HG02610 (cell line): Measurements from ENCODE around the gene HJV.

Experiments used
- ATAC-seq: cut with Tn5 transposase; IDR thresholded peaks from one replicate; pipeline ENCODE4 v1.9.1; 2021; ENCODE audit warnings: mild to moderate bottlenecking, moderate library complexity; ENCODE audit not compliant: unreplicated experiment

Gene HJV

GRCh38 chr1:145994391-145995120 lies 27.0 kb downstream of the HJV start:
- no peak for ATAC-seq

DNA sequence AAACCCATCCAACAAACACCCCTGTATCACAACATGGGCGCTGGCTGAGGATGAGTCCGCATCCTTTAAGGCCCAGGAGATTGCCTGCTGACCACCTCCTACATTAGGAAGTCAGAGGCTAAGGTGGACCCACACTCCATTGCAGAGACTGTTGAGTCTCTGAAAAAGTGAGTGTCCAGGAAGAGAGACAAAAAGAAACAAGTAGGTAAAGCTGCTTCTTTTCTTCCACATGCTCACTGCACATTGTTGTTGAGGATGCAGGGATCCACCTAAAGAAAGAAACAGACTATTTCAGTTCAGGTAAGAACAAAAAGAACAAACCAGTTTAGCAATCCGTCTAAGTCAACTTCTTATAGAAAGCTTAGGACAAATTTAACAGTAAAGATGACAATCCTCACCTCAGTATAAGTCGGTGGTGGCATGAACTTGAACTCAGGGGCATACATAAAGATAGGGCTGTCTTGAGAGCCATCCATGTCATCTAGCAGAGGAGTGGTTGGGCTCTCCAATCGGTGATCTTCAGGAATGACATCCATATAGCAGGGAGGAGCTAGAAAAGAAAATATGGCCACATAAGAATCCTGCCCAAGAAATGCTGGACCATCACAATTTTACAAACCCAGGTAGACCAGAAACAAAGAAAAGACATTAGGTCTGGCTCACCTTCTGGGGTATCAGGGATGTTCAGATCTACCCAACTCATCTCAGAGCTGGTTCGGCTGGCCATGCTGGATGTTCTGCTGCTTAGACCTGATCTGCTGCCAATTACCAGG lies 27.7 kb downstream of the HJV start:
- no peak for ATAC-seq

DNA sequence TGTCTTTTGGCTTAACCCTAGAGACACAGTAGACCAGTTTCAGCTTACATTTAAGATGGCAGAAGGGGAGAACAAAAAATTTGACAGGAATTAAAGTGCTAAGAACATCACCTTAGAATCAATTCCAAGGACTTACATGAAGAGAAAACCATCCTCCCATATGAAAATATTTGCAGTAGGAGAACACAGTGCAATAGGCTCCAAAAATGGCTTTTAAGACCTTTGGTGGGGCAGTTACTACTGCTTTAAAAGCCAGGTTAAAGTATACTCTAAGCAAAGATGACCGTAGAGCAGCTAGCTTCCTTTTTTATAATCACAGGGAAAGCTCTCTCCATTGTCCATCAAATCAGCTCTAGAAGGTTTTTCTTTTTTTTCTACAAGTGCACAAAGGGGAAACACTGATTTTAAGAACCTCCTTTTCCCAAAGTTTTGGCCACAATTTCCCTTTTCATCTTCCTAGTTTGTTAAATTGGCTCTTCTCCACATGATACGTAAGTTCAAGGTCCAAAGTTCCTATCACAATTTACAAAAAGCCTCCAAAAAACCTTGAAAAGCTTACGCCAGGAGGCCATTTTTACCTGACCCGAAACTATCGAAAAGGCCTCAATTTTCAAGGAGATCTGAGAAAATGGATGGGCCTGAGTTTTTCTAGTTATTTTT lies 28.4 kb downstream of the HJV start:
- ATAC-seq, result no peak

GRCh38 chr1:145992502-145992936 lies 29.0 kb downstream of the HJV start:
- ATAC-seq, result no peak

- no peak for ATAC-seq
Observed at GRCh38 chr1:145991735-145992412, 29.7 kb downstream of the HJV start.

DNA sequence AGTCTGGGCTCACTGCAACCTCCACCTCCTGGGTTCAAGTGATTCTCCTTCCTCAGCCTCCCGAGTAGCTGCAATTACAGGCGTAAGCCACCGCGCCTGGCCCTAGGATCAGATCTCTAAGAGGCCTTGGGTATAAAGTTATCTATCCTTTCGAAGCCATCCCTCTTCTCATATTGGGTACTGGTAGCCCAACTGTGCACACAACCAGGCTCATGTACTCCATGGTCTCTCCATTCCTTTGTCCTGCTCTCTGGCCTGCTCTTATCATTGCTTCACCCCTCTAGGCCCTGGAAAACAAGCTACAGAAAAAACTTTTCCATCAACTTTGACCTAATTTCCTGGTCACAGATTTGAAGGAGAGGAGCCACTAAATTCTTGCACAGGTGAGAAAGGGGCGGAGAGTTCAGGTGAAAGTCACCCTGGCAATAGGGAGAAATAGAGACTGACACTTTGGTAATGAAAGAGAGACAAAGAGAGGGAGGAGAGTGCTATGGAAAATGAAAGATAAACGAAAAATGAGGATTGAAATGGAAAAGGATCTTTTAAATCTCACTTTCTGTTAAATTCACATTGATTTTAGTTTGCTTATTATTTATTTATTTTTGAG lies 31.2 kb downstream of the HJV start:
- ATAC-seq, result no peak

GRCh38 chr1:145988773-145989172 lies 32.8 kb downstream of the HJV start:
- no peak for ATAC-seq

GRCh38 chr1:145987926-145988325 lies 33.6 kb downstream of the HJV start:
- ATAC-seq, result no peak

DNA sequence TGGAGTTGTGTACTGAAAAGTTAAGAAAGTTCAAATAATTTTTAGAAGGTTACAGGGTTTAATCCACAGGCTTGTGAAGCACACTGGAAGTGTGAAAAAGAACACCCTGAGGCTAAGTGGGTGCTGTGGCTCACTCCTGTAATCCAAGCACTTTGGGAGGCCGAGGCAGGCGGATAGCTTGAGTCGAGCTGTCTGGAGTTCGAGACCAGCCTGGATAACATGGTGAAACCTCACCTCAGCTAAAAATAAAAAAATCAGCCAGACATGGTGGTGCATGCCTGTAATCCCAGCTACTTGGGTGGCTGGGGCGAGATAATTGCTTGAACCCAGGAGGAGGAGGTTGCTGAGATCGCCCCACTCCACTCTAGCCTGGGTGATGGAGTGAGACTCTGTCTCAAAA lies 35.0 kb downstream of the HJV start:
- no peak for ATAC-seq

DNA sequence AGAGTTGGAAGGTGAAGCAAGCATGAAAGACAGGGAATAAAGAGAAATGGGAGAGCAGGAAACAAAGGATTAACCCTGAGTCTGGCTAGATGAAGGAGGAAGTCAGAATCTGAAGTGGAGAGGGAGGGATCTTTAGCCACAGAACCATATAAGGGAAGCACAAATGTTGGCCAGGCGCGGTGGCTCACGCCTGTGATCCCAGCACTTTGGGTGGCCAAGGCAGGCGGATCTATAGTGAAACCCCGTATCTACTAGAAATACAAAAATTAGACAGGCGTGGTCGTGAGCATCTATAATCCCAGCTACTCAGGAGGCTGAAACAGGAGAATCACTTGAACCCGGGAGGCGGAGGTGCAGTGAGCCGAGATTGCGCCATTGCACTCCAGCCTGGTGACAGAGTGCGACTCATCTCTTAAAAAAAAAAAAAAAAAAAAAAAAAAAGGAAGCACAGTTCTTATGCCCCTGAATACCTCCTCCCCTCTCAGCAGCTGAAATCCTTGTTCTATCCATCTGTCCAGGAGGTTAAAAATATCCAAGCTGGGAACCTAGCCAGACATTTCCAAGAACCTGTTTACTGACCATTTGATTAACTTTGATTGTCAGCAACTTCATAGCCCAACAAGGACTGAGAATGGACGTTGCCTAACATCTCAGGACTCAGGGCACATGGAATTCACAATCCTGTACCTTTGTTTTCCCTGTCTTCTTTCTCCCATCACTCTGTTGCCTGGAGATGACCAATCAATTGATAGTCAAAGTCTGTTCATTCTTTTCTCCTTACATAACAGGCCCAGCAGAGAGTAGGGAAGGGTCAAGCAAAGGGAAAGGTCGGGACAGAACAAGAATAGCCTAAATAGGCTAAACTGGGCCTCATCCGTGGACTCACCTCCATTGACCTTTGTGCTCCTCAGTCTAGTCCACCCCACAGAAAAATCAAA lies 35.8 kb downstream of the HJV start:
- ATAC-seq, result no peak

DNA sequence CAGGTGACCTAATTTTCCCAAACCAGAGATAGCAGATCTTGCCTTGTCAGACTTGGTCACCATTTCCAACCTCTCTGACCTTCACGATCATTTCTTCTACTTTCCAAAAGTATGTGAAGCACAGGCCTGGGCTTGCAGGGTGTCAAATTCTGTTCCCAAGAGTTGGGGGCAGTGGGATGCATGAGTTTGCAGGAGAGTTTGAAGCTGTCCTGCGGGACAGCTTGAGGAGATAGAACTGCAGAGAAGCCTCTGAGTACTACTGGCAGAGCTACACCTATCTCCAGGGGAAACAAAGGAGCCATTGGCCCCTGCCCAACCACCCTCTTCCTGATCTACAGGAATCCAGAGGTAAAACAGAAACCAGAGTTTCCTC lies 36.4 kb downstream of the HJV start:
- no peak for ATAC-seq

GRCh38 chr1:145983960-145984830 lies 37.3 kb downstream of the HJV start:
- ATAC-seq, result no peak

DNA sequence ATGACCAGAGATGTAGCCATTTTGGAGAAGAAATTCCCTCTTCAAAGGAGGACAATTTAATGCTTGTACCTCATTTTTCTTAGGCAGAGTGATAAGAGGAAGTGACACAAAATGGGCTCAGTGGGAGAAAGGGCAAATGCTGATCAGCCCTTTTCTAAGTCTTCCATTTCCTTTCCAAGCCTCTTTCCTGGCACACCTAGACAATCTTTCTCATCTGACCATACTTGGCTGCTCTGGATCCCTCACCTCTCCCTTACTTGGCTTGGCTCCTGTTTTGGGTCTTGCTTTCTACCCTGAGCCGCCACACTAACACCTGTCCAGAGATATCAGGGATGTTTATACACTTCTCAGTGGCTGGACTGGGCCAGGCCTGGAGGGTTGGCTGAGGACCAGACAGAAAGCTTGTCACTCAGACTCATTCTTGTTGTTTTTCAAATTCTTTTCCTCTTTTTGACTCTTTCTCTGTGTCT lies 38.3 kb downstream of the HJV start:
- ATAC-seq, result no peak

DNA sequence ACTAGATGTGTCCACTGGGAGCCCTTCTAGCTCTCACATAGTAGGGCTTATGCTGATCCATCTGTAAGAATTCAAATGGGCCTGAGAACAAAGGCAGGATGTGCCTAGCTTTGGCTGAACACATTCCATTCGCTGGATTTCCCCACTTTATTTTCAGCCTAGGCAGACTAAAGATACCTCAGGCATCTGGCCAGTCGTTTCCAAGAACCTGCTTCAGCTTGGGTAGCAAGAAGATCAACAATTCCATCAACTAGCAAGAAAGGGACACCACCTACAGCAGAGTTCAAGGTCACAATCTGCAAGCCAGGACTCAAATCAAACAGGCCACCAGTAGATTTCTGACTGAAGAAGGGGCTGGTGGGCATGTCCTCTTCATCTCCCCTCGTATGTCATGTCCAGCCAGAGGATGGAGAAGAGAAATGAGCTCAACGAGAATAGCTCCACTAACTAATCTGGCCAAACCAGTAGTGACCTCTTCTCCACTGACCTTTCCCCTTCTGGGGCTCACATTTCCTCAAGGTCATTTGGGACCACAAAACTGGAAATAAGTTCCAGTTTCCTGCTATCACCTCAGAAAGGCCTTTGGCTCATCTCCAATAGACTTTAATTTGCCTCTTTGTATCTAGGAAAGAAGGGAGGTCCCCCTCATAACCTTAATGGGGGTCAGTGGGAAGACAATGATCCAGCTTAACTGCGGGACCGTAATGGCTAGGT lies 39.4 kb downstream of the HJV start:
- no peak for ATAC-seq

DNA sequence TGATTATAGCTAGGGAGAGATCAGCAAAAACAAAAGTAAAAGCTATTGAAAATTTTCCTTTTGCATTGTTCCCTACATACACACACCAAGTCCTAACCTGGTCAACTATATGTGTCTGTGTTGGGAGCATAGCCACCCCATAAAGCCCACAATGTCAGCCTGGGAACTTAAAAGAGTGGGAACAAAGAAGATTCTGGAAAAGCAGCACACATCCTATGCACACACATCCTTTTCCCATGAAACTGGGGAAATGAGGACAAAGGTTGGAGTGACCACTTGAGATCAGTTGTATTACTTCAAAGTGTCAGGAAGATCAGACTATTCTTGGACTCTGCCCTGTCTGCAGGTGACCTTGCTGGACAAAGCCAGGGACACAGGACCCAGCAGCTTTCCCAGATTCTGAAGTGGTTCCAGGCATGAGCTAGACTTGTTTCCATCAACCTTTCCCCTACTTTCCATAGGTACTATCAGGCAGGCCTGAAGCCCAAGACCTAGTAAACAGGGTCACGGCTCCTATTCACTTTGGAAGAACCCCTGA lies 41.0 kb downstream of the HJV start:
- no peak for ATAC-seq

DNA sequence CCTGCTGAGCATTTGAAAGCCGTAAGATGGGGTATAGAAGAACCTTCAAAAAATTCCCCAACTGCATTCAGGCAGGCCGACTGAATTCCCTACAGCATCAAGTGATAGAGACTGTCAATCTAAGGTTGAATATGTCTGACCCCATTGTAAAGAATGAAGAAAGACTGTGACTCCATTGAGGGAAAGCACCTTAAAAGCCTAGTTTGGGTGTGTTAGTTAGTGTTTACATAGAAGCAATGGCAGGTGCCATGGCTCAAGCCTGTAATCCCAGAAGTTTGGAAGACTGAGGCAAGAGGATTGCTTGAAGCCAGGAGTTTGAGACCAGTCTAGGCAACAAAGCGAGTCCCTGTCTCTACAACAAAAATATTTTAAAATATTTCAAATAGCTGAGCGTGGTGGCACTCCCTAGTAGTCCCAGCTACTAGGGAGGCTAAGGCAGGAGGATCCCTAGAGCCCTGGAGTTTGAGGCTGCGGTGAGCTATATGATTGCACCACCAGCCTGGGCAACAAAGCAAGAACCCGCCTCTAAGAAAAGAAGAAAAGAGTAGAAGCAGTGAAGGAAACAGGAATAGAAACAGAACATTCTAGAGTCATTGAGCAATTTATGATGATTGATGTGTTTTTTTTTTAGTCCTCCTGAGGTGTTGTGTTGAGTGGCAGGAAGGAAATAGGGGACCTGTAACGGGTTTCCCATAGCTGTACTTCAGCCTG lies 41.6 kb downstream of the HJV start:
- ATAC-seq, result no peak
